Osteocyte (in vitro differentiated cells): Measurements from ENCODE around the gene PDHB. TPM values are rescaled to one million over a fixed set of nuclear protein-coding genes. Genes with fewer than 3 reads are reported as not detected.

Experiments used
- DNase-seq: peaks from one replicate; pipeline ENCODE4 v3.0.0; 2021; ENCODE audit warnings: mixed read lengths; ENCODE audit not compliant: unreplicated experiment; ENCODE audit errors: extremely low spot score
- H3K27ac Mint-ChIP-seq: one replicate; pipeline ENCODE4 v1.8.0; 2021; ENCODE audit warnings: mild to moderate bottlenecking, mixed read lengths; ENCODE audit not compliant: unreplicated experiment
- H3K27me3 Mint-ChIP-seq: one replicate; pipeline ENCODE4 v1.8.0; 2021; ENCODE audit warnings: mixed read lengths; ENCODE audit not compliant: unreplicated experiment
- H3K36me3 Mint-ChIP-seq: one replicate; pipeline ENCODE4 v1.8.0; 2021; ENCODE audit warnings: mixed read lengths; ENCODE audit not compliant: unreplicated experiment
- H3K4me1 Mint-ChIP-seq: one replicate; pipeline ENCODE4 v1.8.0; 2021; ENCODE audit warnings: mixed read lengths; ENCODE audit not compliant: unreplicated experiment
- H3K4me3 Mint-ChIP-seq: one replicate; pipeline ENCODE4 v1.8.0; 2021; ENCODE audit warnings: mild to moderate bottlenecking, moderate library complexity, mixed read lengths; ENCODE audit not compliant: unreplicated experiment
- H3K9me3 Mint-ChIP-seq: one replicate; pipeline ENCODE4 v1.8.0; 2021; ENCODE audit warnings: mixed read lengths; ENCODE audit not compliant: unreplicated experiment
- CTCF ChIP-seq: fragments of 200-600 bp; sonication (generic); IDR thresholded peaks from 2 replicates; pipeline ENCODE4 v1.5.0; 2021; ENCODE audit warnings: antibody characterized with exemption, mild to moderate bottlenecking, moderate library complexity
- total RNA-seq: library from RNA; stranded (reverse); gene quantifications from 2 replicates; pipeline ENCODE4 v1.2.1, GENCODE V29; 2021

PDHB gene
- total RNA-seq, 1 donor from 2014 or later = 89.0 TPM

DNA sequence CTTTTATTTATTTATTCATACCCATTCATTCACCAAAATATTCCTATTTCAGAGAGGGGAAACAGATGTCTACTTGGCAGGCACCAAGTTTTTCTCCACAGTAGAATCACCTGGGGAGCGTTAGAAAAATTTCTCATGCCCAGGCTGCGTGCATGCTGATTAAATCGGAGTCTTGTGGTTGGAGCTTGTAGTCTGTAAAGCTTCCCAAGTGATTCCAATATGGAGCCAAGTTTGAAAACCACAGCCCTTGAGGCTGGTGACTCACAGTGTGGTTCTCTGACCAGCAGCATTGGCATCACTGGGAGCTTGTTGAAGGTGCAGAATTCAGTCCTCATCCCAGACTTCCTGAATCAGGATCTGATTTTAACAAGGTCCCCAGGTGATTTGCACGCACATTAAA lies 49.7 kb downstream of the PDHB start:
- Mint-ChIP-seq H3K4me3 (no peak overlapping the region), H3K4me1 (peaks cover 59% of the 10 kb centered on the region), H3K36me3 (peaks cover 8% of the 10 kb centered on the region), H3K9me3 (no peaks in the 10 kb centered on the region), H3K27me3 (no peaks in the 10 kb centered on the region), H3K27ac (peak overlapping the region; percentile 85)
- no peak for TF ChIP-seq CTCF
- DNase-seq = no peak

DNA sequence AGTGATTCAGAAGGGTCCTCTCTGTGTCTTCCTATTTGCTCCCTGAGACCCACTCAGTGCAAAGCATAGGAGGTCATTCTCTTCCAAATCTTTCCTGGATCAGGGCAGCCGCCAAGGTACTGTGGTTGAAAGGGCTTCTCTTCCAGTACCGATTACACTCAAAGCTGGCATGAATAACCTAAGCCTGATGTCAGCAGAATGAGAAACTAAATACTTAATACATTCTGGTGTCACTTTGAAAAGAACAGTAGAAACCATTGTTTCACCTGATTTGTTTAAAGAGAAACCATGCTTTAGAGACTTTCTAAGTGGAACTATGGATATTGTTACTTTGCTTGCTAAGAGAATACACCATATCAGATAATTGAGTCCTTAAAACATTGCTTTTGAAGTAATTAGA lies 50.2 kb downstream of the PDHB start:
- no peak for TF ChIP-seq CTCF
- Mint-ChIP-seq H3K4me3 (no peak overlapping the region), H3K27me3 (no peaks in the 10 kb centered on the region), H3K27ac (peak overlapping the region; percentile 85), H3K36me3 (peaks cover 8% of the 10 kb centered on the region), H3K9me3 (no peaks in the 10 kb centered on the region), H3K4me1 (peaks cover 55% of the 10 kb centered on the region)
- DNase-seq = no peak

DNA sequence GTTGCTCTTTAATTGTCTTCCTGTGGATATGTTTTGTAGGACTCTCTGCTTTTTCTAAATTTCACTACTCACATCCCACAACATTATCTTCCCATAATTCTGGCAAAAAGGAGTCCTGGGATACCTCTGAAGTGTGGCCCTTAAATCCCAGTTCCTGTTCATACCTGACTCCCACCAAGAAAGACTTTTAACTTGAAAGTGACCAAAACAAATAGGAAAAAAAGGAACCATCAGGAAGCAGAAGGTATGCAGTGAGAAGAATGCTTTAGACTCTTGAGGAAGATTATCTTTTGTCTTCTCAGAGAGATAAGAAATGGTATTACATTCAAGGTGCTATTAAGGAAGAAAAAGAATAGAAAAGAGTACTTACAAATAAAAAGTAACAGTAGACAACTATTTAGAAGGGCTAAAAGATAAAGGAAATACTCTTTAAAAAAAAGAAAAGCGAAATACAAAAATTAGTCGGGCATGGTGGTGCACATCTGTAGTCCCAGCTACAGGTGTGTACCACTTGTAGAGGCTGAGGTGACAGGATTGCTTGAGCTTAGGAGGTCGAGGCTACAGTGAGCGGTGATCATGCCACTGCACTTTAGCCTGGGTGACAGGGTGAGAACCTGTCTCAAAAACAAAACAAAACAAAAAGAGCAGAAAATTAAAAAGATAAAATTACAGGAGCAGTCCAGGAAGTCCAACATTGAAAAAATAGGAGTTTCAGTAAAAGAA lies 54.1 kb downstream of the PDHB start:
- no peak overlapping the region for H3K4me3 Mint-ChIP-seq
- no peaks in the 10 kb centered on the region for H3K9me3 Mint-ChIP-seq
- no peak overlapping the region for H3K27ac Mint-ChIP-seq
- no peaks in the 10 kb centered on the region for H3K36me3 Mint-ChIP-seq
- no peaks in the 10 kb centered on the region for H3K27me3 Mint-ChIP-seq
- TF ChIP-seq CTCF = no peak
- H3K4me1 Mint-ChIP-seq = peaks cover 32% of the 10 kb centered on the region
- no peak for DNase-seq

- peaks cover 20% of the 10 kb centered on the region for H3K4me1 Mint-ChIP-seq
- H3K27ac Mint-ChIP-seq = no peak overlapping the region
- no peaks in the 10 kb centered on the region for H3K27me3 Mint-ChIP-seq
- no peak for TF ChIP-seq CTCF
- no peak overlapping the region for H3K4me3 Mint-ChIP-seq
- no peaks in the 10 kb centered on the region for H3K9me3 Mint-ChIP-seq
- no peaks in the 10 kb centered on the region for H3K36me3 Mint-ChIP-seq
- no peak for DNase-seq
These were observed 55.9 kb downstream of the PDHB start for GRCh38 chr3:58377750-58378149.

Other genes starting within 250 kb of the PDHB start
- not detected in 2 replicates for gene DNASE1L3, start 222.9 kb downstream of the PDHB start, total RNA-seq
- 7.4 and 7.8 TPM in 2 replicates for gene ABHD6, start 196.0 kb downstream of the PDHB start, total RNA-seq
- gene RPP14, start 127.6 kb downstream of the PDHB start, total RNA-seq = 14.2 and 17.9 TPM in 2 replicates
- 3.2 and 7.7 TPM in 2 replicates for gene HTD2, start 127.3 kb downstream of the PDHB start, total RNA-seq
- gene PXK, start 100.9 kb downstream of the PDHB start, total RNA-seq = 37.0 and 39.1 TPM in 2 replicates
- 13.6 and 14.4 TPM in 2 replicates for gene KCTD6, start 58.3 kb upstream of the PDHB start, total RNA-seq
- 0.51 TPM in 1 of 2 replicates, not detected in the other for gene ACOX2, start 103.4 kb upstream of the PDHB start, total RNA-seq
- not detected in 2 replicates for gene FAM107A, start 143.6 kb upstream of the PDHB start, total RNA-seq
- not detected in 2 replicates for gene FAM3D, start 232.9 kb upstream of the PDHB start, total RNA-seq